ENCODE results near the gene SGPP2. TPM values are rescaled to one million over a fixed set of nuclear protein-coding genes. Genes with fewer than 3 reads are reported as not detected.
A peak's percentile ranks its signal among the peaks of the same experiment; 100 is the strongest.

SGPP2 gene
- total RNA-seq, 2 donors from 2014 or later = 4.0 to 4.9 TPM

DNA sequence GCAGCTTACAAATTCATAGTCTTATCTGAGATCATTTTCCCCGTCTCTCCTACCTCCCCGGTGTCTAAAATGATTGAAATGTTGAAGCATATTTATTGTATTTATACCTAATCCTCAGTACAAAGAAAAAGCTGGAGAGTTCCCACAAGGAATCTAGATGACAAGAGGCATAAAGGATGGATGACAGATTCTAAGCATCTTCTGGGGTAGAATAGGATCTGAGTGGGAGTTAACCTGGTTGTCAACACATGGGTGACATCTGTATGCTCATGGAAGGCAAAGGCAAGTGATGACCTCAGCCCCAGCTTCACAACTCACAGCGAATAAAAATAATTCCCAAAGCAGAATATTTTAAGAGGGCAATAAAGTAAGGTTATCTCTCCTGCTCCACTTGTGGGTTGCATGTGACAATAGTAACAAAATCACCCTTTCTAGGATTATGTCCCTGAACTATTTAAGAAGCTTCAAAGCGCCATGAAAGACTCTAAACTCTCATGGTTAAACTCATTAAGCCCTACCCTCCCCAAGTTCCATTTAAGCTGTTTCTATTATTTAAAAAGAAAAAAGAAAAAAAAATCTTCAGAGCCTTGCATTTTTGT lies 32.2 kb downstream of the SGPP2 start:
- intact Hi-C loops (cut with DNase I) = no loop called here
- ATAC-seq = no peak
- Histone ChIP-seq H3K4me3 (no peak overlapping the region), H3K27me3 (no peaks in the 10 kb centered on the region), H3K9me3 (no peaks in the 10 kb centered on the region), H3K4me1 (no peaks in the 10 kb centered on the region), H3K27ac (no peak overlapping the region), H3K36me3 (replicated peaks in 1 of 2; ENCODE audit: insufficient read depth in 1 of 2, low read depth in 2 of 2) (no peaks in the 10 kb centered on the region)
- 76 to 81% methylated on average over 4 of the region's 4 CpGs for WGBS, 2 donors
- TF ChIP-seq, protein P1, sequence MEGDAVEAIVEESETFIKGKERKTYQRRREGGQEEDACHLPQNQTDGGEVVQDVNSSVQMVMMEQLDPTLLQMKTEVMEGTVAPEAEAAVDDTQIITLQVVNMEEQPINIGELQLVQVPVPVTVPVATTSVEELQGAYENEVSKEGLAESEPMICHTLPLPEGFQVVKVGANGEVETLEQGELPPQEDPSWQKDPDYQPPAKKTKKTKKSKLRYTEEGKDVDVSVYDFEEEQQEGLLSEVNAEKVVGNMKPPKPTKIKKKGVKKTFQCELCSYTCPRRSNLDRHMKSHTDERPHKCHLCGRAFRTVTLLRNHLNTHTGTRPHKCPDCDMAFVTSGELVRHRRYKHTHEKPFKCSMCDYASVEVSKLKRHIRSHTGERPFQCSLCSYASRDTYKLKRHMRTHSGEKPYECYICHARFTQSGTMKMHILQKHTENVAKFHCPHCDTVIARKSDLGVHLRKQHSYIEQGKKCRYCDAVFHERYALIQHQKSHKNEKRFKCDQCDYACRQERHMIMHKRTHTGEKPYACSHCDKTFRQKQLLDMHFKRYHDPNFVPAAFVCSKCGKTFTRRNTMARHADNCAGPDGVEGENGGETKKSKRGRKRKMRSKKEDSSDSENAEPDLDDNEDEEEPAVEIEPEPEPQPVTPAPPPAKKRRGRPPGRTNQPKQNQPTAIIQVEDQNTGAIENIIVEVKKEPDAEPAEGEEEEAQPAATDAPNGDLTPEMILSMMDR (IDR thresholded peaks at IDR 0.05) = no peak
- no peak for TF ChIP-seq POLR2A (IDR thresholded peaks at IDR 0.05)
- no peak for DNase-seq

DNA sequence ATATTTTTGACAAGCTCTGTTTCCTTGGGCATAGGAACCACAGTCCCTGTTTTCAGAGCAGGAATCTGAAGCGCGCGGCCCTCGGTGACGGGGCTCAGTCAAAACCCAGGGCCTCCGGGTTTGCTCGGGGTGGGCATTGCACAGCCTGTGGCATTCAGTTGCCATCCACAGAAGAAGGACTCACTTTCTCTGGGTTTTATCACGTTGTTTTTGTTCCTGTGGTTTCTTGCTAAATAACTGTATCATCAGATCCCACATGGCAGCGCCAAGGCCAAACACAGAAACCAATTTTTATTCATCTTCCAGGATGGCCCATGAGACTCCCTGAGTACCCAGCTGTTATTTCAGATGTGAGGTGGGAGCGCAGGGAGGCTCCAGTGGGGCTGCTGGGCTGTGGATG lies 35.6 kb downstream of the SGPP2 start:
- ATAC-seq (no peak), DNase-seq (no peak)
- intact Hi-C loops (cut with DNase I) = no loop called here
- Histone ChIP-seq H3K27ac (no peak overlapping the region), H3K27me3 (no peaks in the 10 kb centered on the region), H3K9me3 (no peaks in the 10 kb centered on the region), H3K36me3 (replicated peaks in 1 of 2; ENCODE audit: insufficient read depth in 1 of 2, low read depth in 2 of 2) (no peaks in the 10 kb centered on the region), H3K4me3 (no peak overlapping the region), H3K4me1 (no peaks in the 10 kb centered on the region)
- WGBS, 2 donors = 85 to 89% methylated on average over 10 of the region's 10 CpGs
- TF ChIP-seq POLR2A (IDR thresholded peaks at IDR 0.05) = no peak
- TF ChIP-seq, protein P1 (IDR thresholded peaks at IDR 0.05) = no peak

DNA sequence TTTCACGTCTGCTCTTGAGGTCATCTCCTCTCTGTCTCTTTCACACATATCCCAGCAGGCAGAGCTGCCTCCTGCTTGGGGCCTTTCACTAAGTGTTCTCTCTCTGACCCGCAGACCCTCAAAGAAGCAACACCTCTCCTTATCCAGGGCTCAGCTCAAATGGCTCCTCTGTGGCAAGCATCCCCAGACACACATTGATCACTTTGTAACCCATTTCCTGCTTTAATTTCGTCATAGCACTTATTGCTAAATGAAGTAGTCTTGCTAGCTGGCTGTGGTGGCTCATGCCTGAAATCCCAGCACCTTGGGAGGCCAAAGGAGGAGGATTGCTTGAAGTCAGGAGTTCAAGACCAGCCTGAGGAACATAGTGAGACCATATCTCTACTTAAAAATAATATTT lies 41.4 kb downstream of the SGPP2 start:
- DNase-seq (no peak), ATAC-seq (no peak)
- H3K36me3 ChIP-seq (replicated peaks in 1 of 2; ENCODE audit: insufficient read depth in 1 of 2, low read depth in 2 of 2) = no peaks in the 10 kb centered on the region
- TF ChIP-seq POLR2A (IDR thresholded peaks at IDR 0.05) = no peak
- TF ChIP-seq, protein P1 (IDR thresholded peaks at IDR 0.05) = no peak
- no peaks in the 10 kb centered on the region for H3K27me3 ChIP-seq
- no peak overlapping the region for H3K27ac ChIP-seq
- H3K4me3 ChIP-seq = no peak overlapping the region
- 45 to 54% methylated on average over 3 of the region's 3 CpGs for WGBS, 2 donors
- H3K4me1 ChIP-seq = no peaks in the 10 kb centered on the region
- intact Hi-C loops (cut with DNase I) = no loop called here
- H3K9me3 ChIP-seq = no peaks in the 10 kb centered on the region

DNA sequence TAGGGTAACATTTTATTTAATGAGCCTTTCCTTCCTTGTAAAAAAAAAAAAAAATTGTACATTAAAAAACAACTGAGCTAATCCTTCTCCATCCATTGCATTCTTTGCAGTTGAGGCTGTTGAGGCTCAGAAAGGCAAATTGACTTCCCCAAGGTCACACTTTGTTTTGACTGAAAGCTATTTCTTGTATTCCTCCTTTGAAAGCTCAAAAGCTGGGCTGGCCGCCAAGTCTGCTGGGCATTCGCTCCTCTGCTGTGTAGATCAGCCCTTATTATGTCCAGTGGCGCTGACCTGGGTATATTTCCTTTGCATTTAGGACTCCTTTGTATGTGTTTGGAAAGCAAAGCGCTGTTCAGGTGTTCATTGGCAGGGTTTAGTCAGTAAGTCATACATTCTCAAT lies 44.0 kb downstream of the SGPP2 start:
- Histone ChIP-seq H3K27ac (no peak overlapping the region), H3K36me3 (replicated peaks in 1 of 2; ENCODE audit: insufficient read depth in 1 of 2, low read depth in 2 of 2) (no peaks in the 10 kb centered on the region), H3K27me3 (no peaks in the 10 kb centered on the region), H3K9me3 (no peaks in the 10 kb centered on the region), H3K4me1 (no peaks in the 10 kb centered on the region), H3K4me3 (no peak overlapping the region)
- ATAC-seq = no peak
- intact Hi-C loops (cut with DNase I) = no loop called here
- no peak for TF ChIP-seq POLR2A (IDR thresholded peaks at IDR 0.05)
- TF ChIP-seq, protein P1 (IDR thresholded peaks at IDR 0.05) = no peak
- DNase-seq = peak in 2 of 4 donors; percentile 28 to 39
- 56 to 61% methylated on average over 4 of the region's 4 CpGs for whole genome bisulfite sequencing, 2 donors

DNA sequence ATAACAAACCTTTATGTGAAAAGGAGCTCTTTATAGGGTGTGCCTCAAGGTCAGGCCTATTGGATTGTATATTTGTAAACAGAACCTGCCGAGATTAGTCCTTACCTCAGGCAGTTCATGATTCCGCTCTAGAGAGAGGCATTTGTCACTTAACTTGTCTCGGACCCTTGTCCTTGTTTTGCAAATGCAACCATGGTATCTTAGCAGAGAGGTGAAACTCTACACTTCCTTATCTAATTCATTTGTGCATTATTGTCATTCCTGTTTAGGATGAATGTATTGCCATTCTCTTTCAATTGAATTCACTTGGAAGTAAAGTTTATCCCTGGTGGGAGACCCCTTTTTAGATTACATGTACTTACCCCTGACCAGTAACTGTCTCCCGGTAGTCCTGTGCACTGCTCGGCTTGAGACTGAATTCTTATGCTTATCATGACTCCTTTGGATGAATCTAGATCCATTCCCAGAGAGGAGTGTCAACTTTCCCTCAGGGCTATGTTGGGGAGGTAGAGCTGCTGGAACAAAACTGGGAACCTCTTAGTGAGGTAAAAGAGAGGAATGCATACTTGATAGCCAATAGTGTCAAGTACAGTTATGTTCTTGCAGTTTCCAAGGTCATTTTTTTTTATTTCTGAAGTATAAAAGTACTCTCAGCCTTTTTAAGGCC lies 46.6 kb downstream of the SGPP2 start:
- DNase-seq = no peak
- ATAC-seq = no peak
- Histone ChIP-seq H3K4me1 (peaks cover 5% of the 10 kb centered on the region), H3K9me3 (no peaks in the 10 kb centered on the region), H3K27me3 (no peaks in the 10 kb centered on the region), H3K4me3 (no peak overlapping the region), H3K27ac (no peak overlapping the region), H3K36me3 (replicated peaks in 1 of 2; ENCODE audit: insufficient read depth in 1 of 2, low read depth in 2 of 2) (no peaks in the 10 kb centered on the region)
- TF ChIP-seq, protein P1 (IDR thresholded peaks at IDR 0.05) = no peak
- TF ChIP-seq POLR2A (IDR thresholded peaks at IDR 0.05) = no peak
- intact Hi-C loops (cut with DNase I) = no loop called here
- whole genome bisulfite sequencing, 2 donors = 49 to 60% methylated on average over 5 of the region's 5 CpGs
